Fibroblast of lung (primary cell): ENCODE data around the gene VCAM1. TPM values are rescaled to one million over a fixed set of nuclear protein-coding genes. Genes with fewer than 3 reads are reported as not detected.

Experiments
- DNase-seq, 2 donors: peaks; one replicate each; pipeline versions ENCODE4 v3.0.0 to v3.0.0-alpha.2; 2010; ENCODE audit warnings: low read depth in 2 of 2
- H2AFZ ChIP-seq: 2 replicates; pipeline ENCODE4 v1.5.1; 2012; ENCODE audit warnings: low read length, control low read depth, inconsistent platforms
- H3K27ac ChIP-seq: 2 replicates; pipeline ENCODE4 v1.5.1; 2011; ENCODE audit warnings: low read length, control low read depth; ENCODE audit not compliant: insufficient read depth
- H3K27me3 ChIP-seq: 2 replicates; pipeline ENCODE4 v1.5.1; 2011; ENCODE audit warnings: mild to moderate bottlenecking, low read length; ENCODE audit not compliant: control insufficient read depth, insufficient read depth
- H3K36me3 ChIP-seq: 2 replicates; pipeline ENCODE4 v1.5.1; 2011; ENCODE audit warnings: low read length; ENCODE audit not compliant: control insufficient read depth, insufficient read depth
- H3K4me1 ChIP-seq: 2 replicates; pipeline ENCODE4 v1.5.1; 2011; ENCODE audit warnings: low read length; ENCODE audit not compliant: control insufficient read depth, insufficient read depth; ENCODE audit errors: extremely low read depth
- H3K4me2 ChIP-seq: 2 replicates; pipeline ENCODE4 v1.5.1; 2011; ENCODE audit warnings: low read length, control low read depth; ENCODE audit not compliant: insufficient read depth; ENCODE audit errors: extremely low read depth
- H3K4me3 ChIP-seq, 4 experiments: fragments of 200-600 bp in 1 of 4; sonication (generic) in 1 of 4; replicated peaks in 1 of 4; 2 replicates each; pipeline ENCODE4 v1.5.1; 2011 to 2016; ENCODE audit warnings: low read length in 4 of 4, low read depth in 3 of 4, mild to moderate bottlenecking in 3 of 4, control low read depth in 2 of 4, inconsistent platforms in 1 of 4, mixed read lengths in 1 of 4; ENCODE audit not compliant: insufficient read depth in 1 of 4; ENCODE audit errors: control extremely low read depth in 1 of 4
- H3K79me2 ChIP-seq: 2 replicates; pipeline ENCODE4 v1.5.1; 2012; ENCODE audit warnings: mild to moderate bottlenecking, low read length, inconsistent platforms; ENCODE audit not compliant: control insufficient read depth, insufficient read depth
- H3K9ac ChIP-seq: 2 replicates; pipeline ENCODE4 v1.5.1; 2011; ENCODE audit warnings: mild to moderate bottlenecking, low read length, control low read depth; ENCODE audit not compliant: insufficient read depth
- H3K9me3 ChIP-seq: 2 replicates; pipeline ENCODE4 v1.5.1; 2012; ENCODE audit warnings: low read depth, low read length; ENCODE audit not compliant: control insufficient read depth, insufficient read depth
- H4K20me1 ChIP-seq: 2 replicates; pipeline ENCODE4 v1.5.1; 2011; ENCODE audit warnings: low read length; ENCODE audit not compliant: control insufficient read depth, insufficient read depth; ENCODE audit errors: extremely low read depth
- CTCF ChIP-seq, 2 donors: IDR thresholded peaks in 1 of 2; conservative IDR thresholded peaks in 1 of 2; 1 replicate in 1 of 2; 2 replicates in 1 of 2; pipeline ENCODE4 v1.5.1; 2011 to 2012; ENCODE audit warnings: low read length in 2 of 2, control low read depth in 1 of 2, inconsistent platforms in 1 of 2, low read depth in 1 of 2, mild to moderate bottlenecking in 1 of 2
- EZH2 ChIP-seq: IDR thresholded peaks from 2 replicates; pipeline ENCODE4 v1.5.1; 2012; ENCODE audit warnings: low read length, control low read depth, mild to moderate bottlenecking; ENCODE audit errors: missing control alignments
- polyA plus RNA-seq, 2 donors: library from polyadenylated mRNA; depleted of rRNA in 1 of 2; stranded (reverse) in 1 of 2; unstranded in 1 of 2; fragments of >200 nt; gene quantifications; 2 replicates each; pipeline ENCODE4 v1.2.1, GENCODE V29; 2011 to 2012; ENCODE audit warnings: missing spikeins in 1 of 2
- total RNA-seq: library from RNA; depleted of rRNA; stranded (reverse); fragments of >200 nt; gene quantifications from 2 replicates; pipeline ENCODE4 v1.2.1, GENCODE V29; 2014

Gene VCAM1
- total and polyA plus RNA-seq, 2 donors (not counting 1 experiment from before 2014, with no cell fraction given), result 0.92 to 14.9 TPM

DNA sequence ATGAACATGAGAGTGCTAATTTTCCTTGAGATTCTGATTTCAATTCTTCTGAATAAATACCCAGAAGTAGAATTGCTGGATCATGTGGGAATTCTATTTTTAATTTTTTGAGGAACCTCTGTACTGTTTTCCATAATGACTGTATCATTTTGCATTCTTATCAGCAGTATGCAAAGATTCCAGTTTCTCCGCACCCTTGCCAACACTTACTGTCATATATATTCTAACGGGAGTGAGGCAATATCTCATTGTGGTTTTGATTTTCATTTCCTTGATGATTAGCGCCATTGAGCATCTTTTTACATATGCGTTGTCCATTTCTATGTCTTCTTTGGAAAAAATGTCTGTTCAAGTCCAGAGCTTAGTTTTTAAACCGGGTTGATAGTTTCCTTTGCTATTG, 33.2 kb downstream of the VCAM1 start:
- H3K4me3 ChIP-seq, result no peak overlapping the region
- no peaks in the 10 kb centered on the region for H3K9me3 ChIP-seq
- DNase-seq, result peak in 1 of 2 donors; percentile 46

DNA sequence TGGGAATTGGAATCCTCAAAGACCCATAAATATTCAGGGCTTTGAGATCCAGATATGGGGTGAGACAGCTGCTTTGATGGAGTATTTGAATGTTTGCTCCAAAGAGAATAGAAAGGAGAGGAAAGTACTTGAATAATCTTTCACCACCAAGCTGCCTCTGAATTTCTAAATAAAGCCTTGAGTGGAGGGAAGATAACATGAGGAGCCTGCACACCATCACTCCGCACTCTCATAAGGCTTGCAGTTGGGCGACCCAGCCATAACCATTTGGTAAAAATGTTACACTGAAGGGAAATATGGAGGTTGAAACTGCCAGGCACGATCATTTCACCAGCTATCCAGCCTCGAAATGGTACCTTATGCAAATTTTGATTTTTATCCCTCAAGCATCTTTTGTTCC, 38.4 kb downstream of the VCAM1 start:
- no peaks in the 10 kb centered on the region for H3K36me3 ChIP-seq
- H3K4me1 ChIP-seq, result no peaks in the 10 kb centered on the region
- H3K4me3 ChIP-seq, result no peak overlapping the region
- no peak for DNase-seq
- H3K9me3 ChIP-seq, result no peaks in the 10 kb centered on the region
- H3K27ac ChIP-seq, result no peak overlapping the region
- H3K27me3 ChIP-seq, result no peaks in the 10 kb centered on the region
- H3K4me2 ChIP-seq, result no peak overlapping the region
- no peak for TF ChIP-seq EZH2
- TF ChIP-seq CTCF (conservative IDR thresholded peaks at IDR 0.05 in 1 of 2, IDR thresholded peaks at IDR 0.05 in 1 of 2; ENCODE audit: low read depth in 1 of 2, low read length in 2 of 2), result no peak
- H3K9ac ChIP-seq, result no peak overlapping the region
- H2AFZ ChIP-seq, result no peak overlapping the region
- no peaks in the 10 kb centered on the region for H4K20me1 ChIP-seq
- H3K79me2 ChIP-seq, result no peaks in the 10 kb centered on the region

More for the DNA sequence above, 33.2 kb downstream of the VCAM1 start:
- no peaks in the 10 kb centered on the region for H3K4me1 ChIP-seq
- no peak overlapping the region for H3K4me2 ChIP-seq
- H3K27me3 ChIP-seq, result no peaks in the 10 kb centered on the region
- TF ChIP-seq EZH2, result no peak
- no peak for TF ChIP-seq CTCF (conservative IDR thresholded peaks at IDR 0.05 in 1 of 2, IDR thresholded peaks at IDR 0.05 in 1 of 2; ENCODE audit: low read depth in 1 of 2, low read length in 2 of 2)
- no peaks in the 10 kb centered on the region for H3K36me3 ChIP-seq
- no peak overlapping the region for H3K9ac ChIP-seq
- no peaks in the 10 kb centered on the region for H3K79me2 ChIP-seq
- no peak overlapping the region for H2AFZ ChIP-seq
- no peaks in the 10 kb centered on the region for H4K20me1 ChIP-seq
- no peak overlapping the region for H3K27ac ChIP-seq

DNA sequence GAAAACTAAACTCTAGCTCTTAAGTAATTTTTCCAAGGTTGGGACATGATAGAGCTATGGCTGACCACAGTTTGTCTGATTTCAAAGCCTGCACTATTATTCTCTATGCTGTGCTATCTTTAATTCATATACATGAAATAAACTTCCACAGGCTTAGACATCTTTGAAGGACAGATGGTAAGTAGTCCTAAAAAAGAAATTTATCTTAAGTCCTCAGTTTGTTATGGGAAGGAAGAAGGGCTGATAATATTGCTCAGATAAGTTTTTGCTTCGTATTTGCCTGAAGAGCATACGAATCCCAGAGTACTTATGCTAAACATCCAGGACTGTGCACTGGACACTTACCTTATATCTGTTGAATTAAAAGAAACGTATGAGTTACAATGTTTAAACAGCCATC, 39.6 kb downstream of the VCAM1 start:
- no peak overlapping the region for H3K4me2 ChIP-seq
- no peaks in the 10 kb centered on the region for H3K36me3 ChIP-seq
- H3K79me2 ChIP-seq, result no peaks in the 10 kb centered on the region
- no peaks in the 10 kb centered on the region for H3K4me1 ChIP-seq
- H3K9ac ChIP-seq, result no peak overlapping the region
- H3K27me3 ChIP-seq, result no peaks in the 10 kb centered on the region
- no peak overlapping the region for H3K4me3 ChIP-seq
- H2AFZ ChIP-seq, result no peak overlapping the region
- H3K27ac ChIP-seq, result no peak overlapping the region
- no peaks in the 10 kb centered on the region for H4K20me1 ChIP-seq
- TF ChIP-seq EZH2 (no peak), CTCF (conservative IDR thresholded peaks at IDR 0.05 in 1 of 2, IDR thresholded peaks at IDR 0.05 in 1 of 2; ENCODE audit: low read depth in 1 of 2, low read length in 2 of 2) (no peak)
- H3K9me3 ChIP-seq, result no peaks in the 10 kb centered on the region
- no peak for DNase-seq
